Measurements from ENCODE around the gene XPO6.
A peak's percentile ranks its signal among the peaks of the same experiment; 100 is the strongest.

XPO6 gene

DNA sequence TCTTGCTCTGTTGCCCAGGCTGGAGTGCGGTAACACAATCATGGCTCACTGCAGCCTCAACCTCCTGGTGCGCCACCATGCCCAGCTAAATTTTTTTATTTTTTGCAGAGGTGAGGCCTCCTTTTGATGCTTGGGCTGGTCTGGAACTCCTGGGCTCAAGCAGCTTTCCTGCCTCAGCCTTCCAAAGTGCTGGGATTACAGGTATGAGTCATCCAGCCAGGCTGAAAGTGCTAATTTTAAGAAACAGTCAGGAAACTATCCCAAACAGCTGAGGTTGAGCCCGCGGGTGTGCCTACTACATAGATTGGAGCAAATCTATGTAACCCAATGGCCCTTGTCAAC, 738 bp upstream of the XPO6 start:
- TF ChIP-seq Cebpa-rat (IDR thresholded peaks at IDR 0.05) = no peak
- peaks cover 33% of the 10 kb centered on the region for H3K4me1 ChIP-seq
- no peaks in the 10 kb centered on the region for H3K9me3 ChIP-seq
- peak overlapping the region; percentile 81 for H3K4me2 ChIP-seq
- no peak overlapping the region for H3K27ac ChIP-seq
- H3K9ac ChIP-seq = no peak overlapping the region
- peaks cover 26% of the 10 kb centered on the region for H3K36me3 ChIP-seq
- H4K20me1 ChIP-seq = peaks cover 36% of the 10 kb centered on the region
- no peaks in the 10 kb centered on the region for H3K27me3 ChIP-seq
- peak overlapping the region; percentile 82 for H3K4me3 ChIP-seq

DNA sequence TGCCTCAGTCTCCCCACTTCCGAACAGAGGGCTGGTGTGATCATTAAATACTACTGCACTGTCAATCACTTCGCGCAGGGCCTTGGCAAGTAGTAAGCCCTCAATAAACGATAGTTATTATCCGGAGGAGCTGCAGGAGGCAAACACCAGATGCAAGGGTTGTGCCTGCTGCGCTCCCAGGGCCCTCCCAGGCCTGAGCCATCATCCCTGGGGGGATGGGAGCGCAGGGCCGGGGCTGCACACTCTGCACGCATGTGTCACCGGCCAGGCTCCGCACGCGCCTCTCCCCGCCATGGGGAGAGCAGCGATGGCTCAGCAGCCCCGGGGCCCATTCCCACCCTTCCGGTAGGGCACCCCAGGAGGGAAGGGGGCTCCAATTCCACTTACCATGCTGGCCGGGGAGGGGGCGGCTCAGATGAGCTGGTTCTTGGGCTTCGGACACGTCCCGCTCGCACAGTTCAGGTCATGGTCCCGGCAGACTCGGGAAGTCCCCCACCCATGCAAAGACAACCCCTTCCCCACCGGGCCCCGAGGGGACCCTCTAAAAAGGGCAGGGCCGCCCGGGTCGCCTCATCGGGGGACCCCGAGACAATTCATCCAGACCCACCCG, 681 bp downstream of the XPO6 start:
- Histone ChIP-seq H3K27me3 (no peaks in the 10 kb centered on the region), H3K36me3 (peaks cover 40% of the 10 kb centered on the region), H3K4me1 (peaks cover 33% of the 10 kb centered on the region), H3K27ac (peak overlapping the region; percentile 86), H3K9me3 (no peaks in the 10 kb centered on the region), H3K4me2 (peak overlapping the region; percentile 90), H4K20me1 (peaks cover 50% of the 10 kb centered on the region), H3K4me3 (peak overlapping the region; percentile 82), H3K9ac (peak overlapping the region; percentile 84)
- no peak for TF ChIP-seq Cebpa-rat (IDR thresholded peaks at IDR 0.05)

DNA sequence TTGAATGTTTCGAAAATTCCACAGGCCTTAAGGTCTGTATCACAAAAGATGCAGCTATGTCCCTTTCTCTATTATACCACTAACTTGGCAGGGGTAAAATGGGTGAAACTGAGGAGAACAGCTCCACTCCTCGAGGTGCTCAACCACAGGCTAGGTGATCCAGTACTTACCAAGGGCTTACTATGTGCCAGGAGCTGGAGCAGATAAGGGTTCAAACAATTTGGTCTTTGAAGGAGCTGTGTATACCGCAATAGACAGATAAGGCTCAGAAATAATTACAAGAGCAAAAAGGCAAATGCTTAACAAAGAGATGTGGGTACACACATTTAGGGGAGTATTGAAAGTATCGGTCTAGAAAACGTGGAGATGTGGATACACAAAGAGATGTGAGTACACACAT, 1.5 kb downstream of the XPO6 start:
- Histone ChIP-seq H3K27me3 (no peaks in the 10 kb centered on the region), H3K9me3 (no peaks in the 10 kb centered on the region), H3K4me3 (peak overlapping the region; percentile 82), H3K27ac (peak overlapping the region; percentile 86), H3K9ac (peak overlapping the region; percentile 84), H4K20me1 (peaks cover 59% of the 10 kb centered on the region), H3K4me1 (peaks cover 33% of the 10 kb centered on the region), H3K4me2 (peak overlapping the region; percentile 90), H3K36me3 (peaks cover 49% of the 10 kb centered on the region)
- TF ChIP-seq Cebpa-rat (IDR thresholded peaks at IDR 0.05) = no peak

DNA sequence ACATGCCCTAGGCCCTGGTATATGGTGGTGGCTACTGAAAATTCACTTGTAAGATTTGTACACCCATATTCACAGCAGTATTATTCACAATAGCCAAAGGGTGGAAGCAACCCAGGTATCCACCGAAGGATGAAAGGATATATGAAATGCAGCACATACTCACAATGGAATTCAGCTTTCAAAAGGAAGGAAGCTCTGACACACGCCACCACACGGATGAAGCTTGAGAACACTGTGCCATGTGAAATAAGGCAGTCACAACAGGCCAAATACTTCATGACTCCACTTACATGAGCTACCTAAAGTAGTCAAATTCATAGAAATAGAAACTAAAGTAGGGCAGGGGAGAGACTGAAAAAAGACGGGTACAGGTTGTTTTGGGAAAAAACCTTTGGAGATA, 2.9 kb downstream of the XPO6 start:
- Histone ChIP-seq H3K9me3 (no peaks in the 10 kb centered on the region), H3K4me2 (peak overlapping the region; percentile 90), H3K4me3 (no peak overlapping the region), H3K9ac (no peak overlapping the region), H3K36me3 (peaks cover 63% of the 10 kb centered on the region), H3K4me1 (peaks cover 37% of the 10 kb centered on the region), H3K27me3 (no peaks in the 10 kb centered on the region), H3K27ac (no peak overlapping the region), H4K20me1 (peaks cover 73% of the 10 kb centered on the region)
- no peak for TF ChIP-seq Cebpa-rat (IDR thresholded peaks at IDR 0.05)

DNA sequence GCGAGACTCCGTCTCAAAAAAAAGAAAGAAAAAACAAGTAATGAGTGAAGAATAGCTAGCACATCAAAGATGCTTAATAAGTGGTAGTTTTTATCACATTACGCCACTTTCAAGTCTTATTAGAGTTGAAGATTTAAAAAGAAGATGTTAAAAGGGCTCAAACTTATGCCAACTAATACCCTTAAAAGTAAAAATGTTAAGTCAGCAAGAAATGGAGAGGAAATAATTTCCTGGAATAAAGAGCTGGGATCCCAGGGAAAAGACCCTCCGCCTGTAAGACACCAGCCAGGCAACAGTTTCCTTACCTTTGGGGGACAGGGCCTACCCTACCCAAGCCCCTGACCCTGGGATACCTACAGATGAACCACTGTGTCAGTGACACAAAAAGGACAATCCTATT, 3.6 kb downstream of the XPO6 start:
- no peaks in the 10 kb centered on the region for H3K9me3 ChIP-seq
- no peaks in the 10 kb centered on the region for H3K27me3 ChIP-seq
- no peak overlapping the region for H3K4me3 ChIP-seq
- peak overlapping the region; percentile 90; the same call in 1 of the 2 replicates for H3K4me2 ChIP-seq
- peaks cover 80% of the 10 kb centered on the region for H4K20me1 ChIP-seq
- H3K36me3 ChIP-seq = peaks cover 70% of the 10 kb centered on the region
- no peak overlapping the region for H3K9ac ChIP-seq
- peaks cover 37% of the 10 kb centered on the region for H3K4me1 ChIP-seq
- no peak overlapping the region for H3K27ac ChIP-seq
- no peak for TF ChIP-seq Cebpa-rat (IDR thresholded peaks at IDR 0.05)

DNA sequence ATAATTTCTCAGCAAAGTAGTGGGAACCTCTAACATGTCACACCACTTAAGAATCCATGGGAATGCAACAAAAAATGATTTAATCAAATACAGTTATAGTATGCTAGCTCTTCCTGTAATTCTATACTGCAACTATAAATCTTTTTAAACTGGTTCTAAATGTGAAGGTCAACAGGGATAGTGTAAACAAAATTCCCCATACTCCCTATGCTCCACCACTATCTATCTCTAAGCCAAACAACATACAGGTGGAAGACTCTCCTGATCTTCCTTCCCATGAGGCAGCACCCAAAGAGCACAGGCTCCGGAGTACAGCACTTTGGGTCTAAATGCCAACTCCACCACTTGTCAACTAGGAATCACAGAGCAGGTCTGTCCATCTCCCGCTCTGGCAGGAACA, 4.4 kb downstream of the XPO6 start:
- Histone ChIP-seq H3K9ac (no peak overlapping the region), H3K4me3 (no peak overlapping the region), H3K36me3 (peaks cover 77% of the 10 kb centered on the region), H3K9me3 (no peaks in the 10 kb centered on the region), H3K4me1 (peaks cover 34% of the 10 kb centered on the region), H3K27ac (no peak overlapping the region), H3K27me3 (no peaks in the 10 kb centered on the region), H4K20me1 (peaks cover 87% of the 10 kb centered on the region), H3K4me2 (no peak overlapping the region)
- TF ChIP-seq Cebpa-rat (IDR thresholded peaks at IDR 0.05) = no peak

DNA sequence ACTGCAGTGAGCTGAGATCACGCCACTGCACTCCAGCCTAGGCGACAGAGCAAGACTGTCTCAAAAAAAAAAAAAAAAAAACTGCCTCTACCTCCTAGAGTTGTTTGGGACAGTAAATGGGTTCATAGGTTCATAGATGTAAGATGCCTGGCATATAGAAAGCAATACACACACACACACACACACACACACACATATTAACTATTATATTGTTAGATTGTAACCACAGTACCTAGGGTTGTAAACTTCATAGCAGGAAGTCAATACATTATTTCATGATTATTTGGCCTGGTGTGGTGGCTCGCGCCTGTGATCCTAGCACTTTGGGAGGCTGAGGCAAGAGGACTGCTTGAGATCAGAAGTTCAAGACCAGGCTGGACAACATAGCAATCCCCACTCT, 5.8 kb downstream of the XPO6 start:
- Histone ChIP-seq H3K9ac (no peak overlapping the region), H3K36me3 (peaks cover 92% of the 10 kb centered on the region), H4K20me1 (peaks cover 100% of the 10 kb centered on the region), H3K4me3 (no peak overlapping the region), H3K9me3 (no peaks in the 10 kb centered on the region), H3K4me2 (no peak overlapping the region), H3K27ac (no peak overlapping the region), H3K4me1 (peaks cover 32% of the 10 kb centered on the region), H3K27me3 (no peaks in the 10 kb centered on the region)
- TF ChIP-seq Cebpa-rat (IDR thresholded peaks at IDR 0.05) = no peak

DNA sequence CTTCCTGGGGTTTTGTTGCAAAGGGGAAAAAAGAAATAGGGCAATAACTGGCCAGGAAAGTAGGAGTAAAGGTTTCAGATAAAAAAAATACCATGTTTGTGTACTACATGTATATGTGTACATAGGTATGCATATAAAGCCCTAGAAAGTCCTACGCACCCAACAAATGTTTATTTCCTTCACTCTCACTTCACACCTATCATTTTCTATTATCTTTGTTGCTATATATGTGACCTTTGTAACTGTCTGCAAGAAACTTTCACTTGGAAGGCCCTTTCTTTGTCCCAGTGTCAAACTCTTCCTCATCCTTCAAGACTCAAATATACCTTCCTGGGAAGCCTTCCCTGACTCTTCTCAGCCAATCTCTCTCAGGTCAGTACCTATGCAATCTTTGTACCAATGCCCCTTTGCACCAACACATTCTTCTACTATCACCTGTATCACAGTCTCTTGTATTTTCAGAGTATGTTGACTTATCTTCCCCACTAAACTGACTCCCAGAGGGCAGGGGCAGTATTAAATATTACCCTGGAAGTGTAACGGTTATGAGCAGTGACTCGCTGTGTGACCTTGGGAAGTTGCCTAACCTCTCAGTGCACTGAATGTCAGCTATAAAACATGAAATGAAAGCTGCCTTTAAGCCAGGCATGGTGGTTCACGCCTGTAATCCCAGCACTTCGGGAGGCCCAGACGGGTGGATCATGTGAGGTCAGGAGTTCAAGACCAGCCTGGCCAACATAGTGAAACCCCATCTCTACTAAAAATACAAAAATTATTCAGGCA, 6.5 kb downstream of the XPO6 start:
- H4K20me1 ChIP-seq = peaks cover 100% of the 10 kb centered on the region
- TF ChIP-seq Cebpa-rat (IDR thresholded peaks at IDR 0.05) = no peak
- peaks cover 26% of the 10 kb centered on the region for H3K4me1 ChIP-seq
- no peak overlapping the region for H3K9ac ChIP-seq
- no peak overlapping the region for H3K27ac ChIP-seq
- H3K9me3 ChIP-seq = no peaks in the 10 kb centered on the region
- H3K4me2 ChIP-seq = no peak overlapping the region
- H3K36me3 ChIP-seq = peaks cover 98% of the 10 kb centered on the region
- H3K27me3 ChIP-seq = no peaks in the 10 kb centered on the region
- no peak overlapping the region for H3K4me3 ChIP-seq

DNA sequence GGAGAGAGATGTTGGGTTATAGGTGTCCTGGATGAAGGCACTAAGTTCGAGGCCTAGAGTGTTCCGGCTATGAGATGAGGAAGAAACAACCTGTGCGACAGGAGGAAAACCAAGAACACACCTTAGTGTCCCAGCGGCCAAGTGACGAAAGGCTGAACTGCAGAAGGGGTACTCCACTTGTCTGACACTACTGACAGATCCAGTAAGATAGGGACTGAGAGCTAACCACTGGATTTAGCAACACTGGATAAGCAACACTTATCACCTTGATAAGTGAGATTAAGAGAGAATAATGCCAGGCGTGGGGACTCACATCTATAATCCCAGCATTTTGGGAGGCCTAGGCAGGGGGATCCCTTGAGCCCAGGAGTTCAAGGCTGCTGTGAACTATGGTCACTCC, 7.1 kb downstream of the XPO6 start:
- H3K4me2 ChIP-seq = no peak overlapping the region
- no peak overlapping the region for H3K27ac ChIP-seq
- H4K20me1 ChIP-seq = peaks cover 100% of the 10 kb centered on the region
- H3K4me1 ChIP-seq = peaks cover 19% of the 10 kb centered on the region
- no peak overlapping the region for H3K4me3 ChIP-seq
- H3K9ac ChIP-seq = no peak overlapping the region
- H3K36me3 ChIP-seq = peaks cover 100% of the 10 kb centered on the region
- no peaks in the 10 kb centered on the region for H3K27me3 ChIP-seq
- no peak for TF ChIP-seq Cebpa-rat (IDR thresholded peaks at IDR 0.05)
- H3K9me3 ChIP-seq = no peaks in the 10 kb centered on the region

DNA sequence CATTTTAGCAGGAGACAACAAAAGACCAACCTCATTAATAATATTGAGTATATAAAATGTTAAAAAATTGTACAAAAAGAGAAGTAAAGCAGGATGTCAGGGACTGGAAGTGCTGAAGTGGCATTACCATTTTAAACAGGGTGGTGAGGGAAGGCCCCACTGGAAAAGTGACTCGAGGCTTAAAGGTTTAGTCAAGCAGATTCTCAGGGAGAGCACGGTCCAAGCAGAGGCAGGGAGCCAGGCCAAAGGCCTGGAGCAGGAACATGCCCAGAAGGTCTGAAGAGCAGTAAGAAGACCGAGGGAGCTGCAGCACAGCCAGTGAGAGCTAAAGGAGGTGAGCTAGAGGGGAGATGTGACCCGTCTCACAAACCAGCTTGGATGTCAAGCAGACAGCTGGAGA, 7.6 kb downstream of the XPO6 start:
- H3K27ac ChIP-seq = no peak overlapping the region
- H3K9me3 ChIP-seq = no peaks in the 10 kb centered on the region
- TF ChIP-seq Cebpa-rat (IDR thresholded peaks at IDR 0.05) = no peak
- no peaks in the 10 kb centered on the region for H3K27me3 ChIP-seq
- H4K20me1 ChIP-seq = peaks cover 100% of the 10 kb centered on the region
- H3K4me3 ChIP-seq = no peak overlapping the region
- no peak overlapping the region for H3K4me2 ChIP-seq
- H3K36me3 ChIP-seq = peaks cover 98% of the 10 kb centered on the region
- peaks cover 15% of the 10 kb centered on the region for H3K4me1 ChIP-seq
- H3K9ac ChIP-seq = no peak overlapping the region

All from BLaER1 (cell line).